HCT116 (cell line): Measurements from ENCODE around the gene TAS2R10. TPM values are rescaled to one million over a fixed set of nuclear protein-coding genes. Genes with fewer than 3 reads are reported as not detected.

Source experiments
- ATAC-seq: fragments of 200-7000 bp; cut with Tn5 transposase; 2 replicates; pipeline ENCODE4 v1.9.1; 2020; ENCODE audit warnings: mild to moderate bottlenecking, moderate library complexity
- BruUV-seq: library from RNA; stranded (reverse); fragments of 400-500 nt; replicated peaks from 2 replicates; lab custom pipeline; 2021; lab: Mats Ljungman, UMichigan
- CTCF ChIA-PET: fragments of 300-600 bp; sonication (Branson Sonifier 250); formaldehyde crosslinking; loops from one replicate; lab custom pipeline; 2021; ENCODE audit warnings: antibody characterized with exemption; lab: Charles Lee
- POLR2A ChIA-PET: fragments of 300-600, 350-600 bp; sonication (Branson Sonifier 250); formaldehyde crosslinking; loops from one replicate; lab custom pipeline; 2021; ENCODE audit warnings: antibody characterized with exemption; lab: Charles Lee
- RAD21 ChIA-PET, 2 experiments: fragments of 300-600 bp; sonication (Branson Sonifier 250); formaldehyde crosslinking; loops; one replicate each; lab custom pipeline; 2023; ENCODE audit warnings: low total read pairs in 2 of 2; ENCODE audit not compliant: uncharacterized antibody in 2 of 2, unreplicated experiment in 2 of 2, low non-redundant PET in 1 of 2; lab: Charles Lee
- DNase-seq: peaks from one replicate; pipeline ENCODE4 v3.0.0-alpha.2; 2010; ENCODE audit warnings: low read depth, low spot score
- H2AFZ ChIP-seq: fragments of 200-600 bp; shearing (Covaris generic), sonication (generic); 2 replicates; pipeline ENCODE4 v1.6.1; 2017; ENCODE audit warnings: low read depth, mixed run types, mixed read lengths, antibody characterized with exemption, low read length; ENCODE audit not compliant: poor library complexity, severe bottlenecking
- H3K27ac ChIP-seq: 2 replicates; pipeline ENCODE4 v1.5.1; 2012; ENCODE audit warnings: low read depth, low read length
- H3K27me3 ChIP-seq: fragments of 200-600 bp; sonication (generic); 2 replicates; pipeline ENCODE4 v1.6.1; 2016; ENCODE audit warnings: mixed run types, low read length, mixed read lengths; ENCODE audit not compliant: insufficient read depth
- H3K36me3 ChIP-seq, 2 experiments: fragments of 200-500 bp in 1 of 2; fragments of 200-600 bp in 1 of 2; sonication (Bioruptor generic) in 1 of 2; sonication (generic) in 1 of 2; 2 replicates each; pipeline versions ENCODE4 v1.5.1 to v1.6.1; 2014 to 2016; ENCODE audit warnings: low read length in 2 of 2, inconsistent platforms in 1 of 2, mixed read lengths in 1 of 2, mixed run types in 1 of 2; ENCODE audit not compliant: insufficient read depth in 2 of 2, control insufficient read depth in 1 of 2
- H3K4me1 ChIP-seq, 2 experiments: fragments of 200-600 bp in 1 of 2; sonication (generic) in 1 of 2; 2 replicates each; pipeline versions ENCODE4 v1.5.1 to v1.6.1; 2012 to 2017; ENCODE audit warnings: low read length in 2 of 2, inconsistent platforms in 1 of 2, mild to moderate bottlenecking in 1 of 2, mixed read lengths in 1 of 2, mixed run types in 1 of 2, moderate library complexity in 1 of 2; ENCODE audit not compliant: insufficient read depth in 2 of 2, control insufficient read depth in 1 of 2
- H3K4me2 ChIP-seq: fragments of 200-600 bp; sonication (generic); 2 replicates; pipeline ENCODE4 v1.6.1; 2017; ENCODE audit warnings: mixed run types, low read length, mixed read lengths
- H3K4me3 ChIP-seq, 2 experiments: fragments of 200-600 bp in 1 of 2; sonication (generic) in 1 of 2; replicated peaks in 1 of 2; 2 replicates each; pipeline ENCODE4 v1.5.1; 2011 to 2016; ENCODE audit warnings: low read length in 2 of 2, control low read depth in 1 of 2, low read depth in 1 of 2, mild to moderate bottlenecking in 1 of 2, mixed read lengths in 1 of 2, mixed run types in 1 of 2
- H3K79me2 ChIP-seq: fragments of 200-600 bp; sonication (generic); 2 replicates; pipeline ENCODE4 v1.6.1; 2017; ENCODE audit warnings: mild to moderate bottlenecking, mixed run types, low read length, moderate library complexity, mixed read lengths; ENCODE audit not compliant: insufficient read depth
- H3K9ac ChIP-seq: fragments of 200-600 bp; sonication (generic); 2 replicates; pipeline ENCODE4 v1.6.1; 2016; ENCODE audit warnings: low read length, mixed read lengths
- H3K9me2 ChIP-seq: fragments of 200-600 bp; sonication (generic), shearing (Covaris generic); 2 replicates; pipeline ENCODE4 v1.6.1; 2017; ENCODE audit warnings: mixed run types, mild to moderate bottlenecking, moderate library complexity; ENCODE audit not compliant: insufficient read depth
- H3K9me3 ChIP-seq, 2 experiments: fragments of 200-500 bp in 1 of 2; fragments of 200-600 bp in 1 of 2; sonication (Bioruptor generic) in 1 of 2; sonication (generic) in 1 of 2; 2 replicates each; pipeline ENCODE4 v1.6.1; 2014 to 2017; ENCODE audit warnings: low read length in 2 of 2, mixed read lengths in 2 of 2, inconsistent platforms in 1 of 2, low read depth in 1 of 2, mild to moderate bottlenecking in 1 of 2, mixed run types in 1 of 2, moderate library complexity in 1 of 2; ENCODE audit not compliant: control insufficient read depth in 1 of 2, insufficient read depth in 1 of 2
- H4K20me1 ChIP-seq: fragments of 200-600 bp; sonication (generic), shearing (Covaris generic); 2 replicates; pipeline ENCODE4 v1.6.1; 2017; ENCODE audit warnings: mixed run types, mild to moderate bottlenecking, moderate library complexity; ENCODE audit not compliant: insufficient read depth
- CBX3 ChIP-seq: IDR thresholded peaks from 2 replicates; pipeline ENCODE4 v1.6.1; 2012; ENCODE audit warnings: low read depth
- CEBPB ChIP-seq: IDR thresholded peaks from 2 replicates; pipeline ENCODE4 v1.6.1; 2012; ENCODE audit warnings: low read depth
- EGR1 ChIP-seq: IDR thresholded peaks from 2 replicates; pipeline ENCODE4 v1.6.1; 2012; ENCODE audit warnings: low read depth
- POLR2A ChIP-seq: IDR thresholded peaks from 2 replicates; pipeline ENCODE4 v1.7.0; 2011; ENCODE audit warnings: borderline replicate concordance; ENCODE audit not compliant: insufficient read depth, insufficient read length; ENCODE audit errors: extremely low read depth
- POLR2AphosphoS5 ChIP-seq: IDR thresholded peaks from 2 replicates; pipeline ENCODE4 v1.6.1; 2011; ENCODE audit warnings: mild to moderate bottlenecking, low read depth, low read length, moderate library complexity
- RAD21 ChIP-seq: IDR thresholded peaks from 2 replicates; pipeline ENCODE4 v1.6.1; 2012; ENCODE audit warnings: low read depth, mild to moderate bottlenecking
- SP1 ChIP-seq: IDR thresholded peaks from 2 replicates; pipeline ENCODE4 v1.6.1; 2012; ENCODE audit warnings: low read depth
- YY1 ChIP-seq: IDR thresholded peaks from 2 replicates; pipeline ENCODE4 v1.6.1; 2011; ENCODE audit warnings: low read length, low read depth, moderate library complexity, mild to moderate bottlenecking; ENCODE audit not compliant: insufficient replicate concordance; ENCODE audit errors: extremely low read depth
- ZFX ChIP-seq: fragments of 450-650 bp; IDR thresholded peaks from 2 replicates; pipeline ENCODE4 v1.6.1; 2017
- ZNF274 ChIP-seq: fragments of 200-500 bp; sonication (Bioruptor generic); IDR thresholded peaks from 2 replicates; pipeline ENCODE4 v1.6.1; 2014; ENCODE audit warnings: mild to moderate bottlenecking, low read depth, low read length, inconsistent platforms
- intact Hi-C: fragments of 100-400 bp; cut with micrococcal nuclease; formaldehyde crosslinking; loops from 2 replicates; pipeline ENCODE4 v1.10.0; 2022
- total RNA-seq: library from RNA; stranded (reverse); gene quantifications from one replicate; pipeline ENCODE4 v1.2.1, GENCODE V29; 2021; ENCODE audit not compliant: unreplicated experiment
- TF ChIP-seq, protein P1 (sequence below), 3 experiments: fragments of 200-600 bp in 1 of 3; sonication (generic) in 1 of 3; IDR thresholded peaks in 2 of 3; conservative IDR thresholded peaks in 1 of 3; 2 replicates each; pipeline ENCODE4 v1.5.1; 2012 to 2017; ENCODE audit warnings: low read depth in 2 of 3, low read length in 2 of 3, antibody characterized with exemption in 1 of 3, borderline replicate concordance in 1 of 3, control low read depth in 1 of 3, mild to moderate bottlenecking in 1 of 3, mixed read lengths in 1 of 3, mixed run types in 1 of 3, moderate library complexity in 1 of 3; ENCODE audit not compliant: insufficient read depth in 1 of 3
- TF ChIP-seq, protein P2 (sequence below): IDR thresholded peaks from 2 replicates; pipeline ENCODE4 v1.6.1; 2012; ENCODE audit warnings: low read depth
- TF ChIP-seq, protein P3 (sequence below): IDR thresholded peaks from 2 replicates; pipeline ENCODE4 v1.6.1; 2011; ENCODE audit warnings: mild to moderate bottlenecking, low read length, moderate library complexity; ENCODE audit not compliant: insufficient replicate concordance; ENCODE audit errors: extremely low read depth

TAS2R10 gene
- total RNA-seq, 1 experiment from 2014 or later: 0.81 TPM

DNA sequence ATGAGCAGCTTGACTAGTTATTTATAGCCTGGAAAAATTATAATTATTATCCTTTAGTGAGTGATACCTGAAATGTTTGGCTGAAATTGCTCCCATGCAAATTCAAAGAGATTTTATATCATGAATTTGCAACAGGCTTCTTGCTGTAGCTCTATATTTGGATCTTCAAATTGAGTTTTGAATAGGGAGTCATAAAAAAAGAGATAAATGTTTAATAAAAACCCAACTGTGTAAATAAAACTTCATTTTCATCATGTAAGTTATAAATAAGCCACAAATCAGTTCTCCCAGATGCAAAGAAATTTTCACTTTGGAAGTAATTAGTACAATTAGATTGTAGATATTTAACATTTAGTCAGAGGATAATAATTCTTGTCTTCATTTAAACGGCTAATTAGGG is 19.0 kb downstream of the TAS2R10 start, which contains the start of gene TAS2R8 (continued):
- TF ChIP-seq, protein P1, sequence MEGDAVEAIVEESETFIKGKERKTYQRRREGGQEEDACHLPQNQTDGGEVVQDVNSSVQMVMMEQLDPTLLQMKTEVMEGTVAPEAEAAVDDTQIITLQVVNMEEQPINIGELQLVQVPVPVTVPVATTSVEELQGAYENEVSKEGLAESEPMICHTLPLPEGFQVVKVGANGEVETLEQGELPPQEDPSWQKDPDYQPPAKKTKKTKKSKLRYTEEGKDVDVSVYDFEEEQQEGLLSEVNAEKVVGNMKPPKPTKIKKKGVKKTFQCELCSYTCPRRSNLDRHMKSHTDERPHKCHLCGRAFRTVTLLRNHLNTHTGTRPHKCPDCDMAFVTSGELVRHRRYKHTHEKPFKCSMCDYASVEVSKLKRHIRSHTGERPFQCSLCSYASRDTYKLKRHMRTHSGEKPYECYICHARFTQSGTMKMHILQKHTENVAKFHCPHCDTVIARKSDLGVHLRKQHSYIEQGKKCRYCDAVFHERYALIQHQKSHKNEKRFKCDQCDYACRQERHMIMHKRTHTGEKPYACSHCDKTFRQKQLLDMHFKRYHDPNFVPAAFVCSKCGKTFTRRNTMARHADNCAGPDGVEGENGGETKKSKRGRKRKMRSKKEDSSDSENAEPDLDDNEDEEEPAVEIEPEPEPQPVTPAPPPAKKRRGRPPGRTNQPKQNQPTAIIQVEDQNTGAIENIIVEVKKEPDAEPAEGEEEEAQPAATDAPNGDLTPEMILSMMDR (IDR thresholded peaks at IDR 0.05 in 2 of 3, conservative IDR thresholded peaks at IDR 0.05 in 1 of 3; ENCODE audit: borderline replicate concordance in 1 of 3, insufficient read depth in 1 of 3, low read depth in 2 of 3, low read length in 2 of 3): no peak
- TF ChIP-seq, protein P2, sequence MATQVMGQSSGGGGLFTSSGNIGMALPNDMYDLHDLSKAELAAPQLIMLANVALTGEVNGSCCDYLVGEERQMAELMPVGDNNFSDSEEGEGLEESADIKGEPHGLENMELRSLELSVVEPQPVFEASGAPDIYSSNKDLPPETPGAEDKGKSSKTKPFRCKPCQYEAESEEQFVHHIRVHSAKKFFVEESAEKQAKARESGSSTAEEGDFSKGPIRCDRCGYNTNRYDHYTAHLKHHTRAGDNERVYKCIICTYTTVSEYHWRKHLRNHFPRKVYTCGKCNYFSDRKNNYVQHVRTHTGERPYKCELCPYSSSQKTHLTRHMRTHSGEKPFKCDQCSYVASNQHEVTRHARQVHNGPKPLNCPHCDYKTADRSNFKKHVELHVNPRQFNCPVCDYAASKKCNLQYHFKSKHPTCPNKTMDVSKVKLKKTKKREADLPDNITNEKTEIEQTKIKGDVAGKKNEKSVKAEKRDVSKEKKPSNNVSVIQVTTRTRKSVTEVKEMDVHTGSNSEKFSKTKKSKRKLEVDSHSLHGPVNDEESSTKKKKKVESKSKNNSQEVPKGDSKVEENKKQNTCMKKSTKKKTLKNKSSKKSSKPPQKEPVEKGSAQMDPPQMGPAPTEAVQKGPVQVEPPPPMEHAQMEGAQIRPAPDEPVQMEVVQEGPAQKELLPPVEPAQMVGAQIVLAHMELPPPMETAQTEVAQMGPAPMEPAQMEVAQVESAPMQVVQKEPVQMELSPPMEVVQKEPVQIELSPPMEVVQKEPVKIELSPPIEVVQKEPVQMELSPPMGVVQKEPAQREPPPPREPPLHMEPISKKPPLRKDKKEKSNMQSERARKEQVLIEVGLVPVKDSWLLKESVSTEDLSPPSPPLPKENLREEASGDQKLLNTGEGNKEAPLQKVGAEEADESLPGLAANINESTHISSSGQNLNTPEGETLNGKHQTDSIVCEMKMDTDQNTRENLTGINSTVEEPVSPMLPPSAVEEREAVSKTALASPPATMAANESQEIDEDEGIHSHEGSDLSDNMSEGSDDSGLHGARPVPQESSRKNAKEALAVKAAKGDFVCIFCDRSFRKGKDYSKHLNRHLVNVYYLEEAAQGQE: no peak

DNA sequence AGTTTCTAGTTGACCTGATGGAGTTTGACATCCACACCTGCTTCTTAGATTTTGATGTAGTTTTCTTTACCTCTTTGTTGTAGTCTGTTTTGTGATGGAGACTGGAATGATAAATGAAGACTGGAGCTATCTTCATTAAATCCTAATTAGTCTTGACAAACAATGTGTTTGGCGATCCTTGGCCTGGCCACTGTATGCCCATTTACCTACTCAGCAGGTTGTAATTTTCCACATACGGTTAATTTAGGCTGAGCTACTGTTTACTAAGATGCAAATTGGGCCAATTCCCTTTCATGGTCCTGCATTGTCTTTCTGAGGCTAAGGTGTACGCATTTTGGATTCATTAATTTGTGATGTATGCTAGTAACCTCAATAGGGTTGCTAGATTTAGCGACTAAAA is 23.6 kb downstream of the TAS2R10 start, which contains the start of gene TAS2R7:
TSS of gene TAS2R7 (minus strand) at position 41 of the 400 bp plus-strand sequence. CDS start 57 bp downstream, outside the sequence.
- no peaks in the 10 kb centered on the region for H4K20me1 ChIP-seq
- H3K4me3 ChIP-seq: no peak within 1 kb of the TSS
- RAD21 ChIA-PET: no interaction called here
- DNase-seq (no peak), ATAC-seq (no peak)
- H3K27me3 ChIP-seq: no peaks in the 10 kb centered on the region
- TF ChIP-seq, protein P1 (IDR thresholded peaks at IDR 0.05 in 2 of 3, conservative IDR thresholded peaks at IDR 0.05 in 1 of 3; ENCODE audit: borderline replicate concordance in 1 of 3, insufficient read depth in 1 of 3, low read depth in 2 of 3, low read length in 2 of 3): no peak
- no peak for TF ChIP-seq RAD21
- TF ChIP-seq EGR1: no peak
- no peak for TF ChIP-seq CEBPB
- no peak for TF ChIP-seq ZFX
- TF ChIP-seq CBX3: no peak
- no peak for TF ChIP-seq POLR2A
- TF ChIP-seq, protein P3, sequence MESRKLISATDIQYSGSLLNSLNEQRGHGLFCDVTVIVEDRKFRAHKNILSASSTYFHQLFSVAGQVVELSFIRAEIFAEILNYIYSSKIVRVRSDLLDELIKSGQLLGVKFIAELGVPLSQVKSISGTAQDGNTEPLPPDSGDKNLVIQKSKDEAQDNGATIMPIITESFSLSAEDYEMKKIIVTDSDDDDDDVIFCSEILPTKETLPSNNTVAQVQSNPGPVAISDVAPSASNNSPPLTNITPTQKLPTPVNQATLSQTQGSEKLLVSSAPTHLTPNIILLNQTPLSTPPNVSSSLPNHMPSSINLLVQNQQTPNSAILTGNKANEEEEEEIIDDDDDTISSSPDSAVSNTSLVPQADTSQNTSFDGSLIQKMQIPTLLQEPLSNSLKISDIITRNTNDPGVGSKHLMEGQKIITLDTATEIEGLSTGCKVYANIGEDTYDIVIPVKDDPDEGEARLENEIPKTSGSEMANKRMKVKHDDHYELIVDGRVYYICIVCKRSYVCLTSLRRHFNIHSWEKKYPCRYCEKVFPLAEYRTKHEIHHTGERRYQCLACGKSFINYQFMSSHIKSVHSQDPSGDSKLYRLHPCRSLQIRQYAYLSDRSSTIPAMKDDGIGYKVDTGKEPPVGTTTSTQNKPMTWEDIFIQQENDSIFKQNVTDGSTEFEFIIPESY: no peak
- TF ChIP-seq SP1: no peak
- no peak for TF ChIP-seq POLR2AphosphoS5
- no peak for TF ChIP-seq ZNF274
- no peak for TF ChIP-seq YY1
- H3K79me2 ChIP-seq: no peaks in the 10 kb centered on the region
- no peaks in the 10 kb centered on the region for H3K36me3 ChIP-seq
- H3K9me2 ChIP-seq: no peaks in the 10 kb centered on the region
- no peaks in the 10 kb centered on the region for H3K9me3 ChIP-seq
- H3K4me2 ChIP-seq: no peak within 1 kb of the TSS
- no peaks in the 10 kb centered on the region for H3K4me1 ChIP-seq
- no peak within 1 kb of the TSS for H3K27ac ChIP-seq
- H2AFZ ChIP-seq: no peak within 1 kb of the TSS
- H3K9ac ChIP-seq: no peak within 1 kb of the TSS
- BruUV-seq: no TSS peak
- POLR2A ChIA-PET: no interaction called here
- intact Hi-C loops: no loop called here
- CTCF ChIA-PET: no interaction called here
